ENCODE data around the gene HOOK2. TPM values are rescaled to one million over a fixed set of nuclear protein-coding genes. Genes with fewer than 3 reads are reported as not detected.

The HOOK2 gene
- total RNA-seq, 1 experiment from 2014 or later, result 70.0 TPM

DNA sequence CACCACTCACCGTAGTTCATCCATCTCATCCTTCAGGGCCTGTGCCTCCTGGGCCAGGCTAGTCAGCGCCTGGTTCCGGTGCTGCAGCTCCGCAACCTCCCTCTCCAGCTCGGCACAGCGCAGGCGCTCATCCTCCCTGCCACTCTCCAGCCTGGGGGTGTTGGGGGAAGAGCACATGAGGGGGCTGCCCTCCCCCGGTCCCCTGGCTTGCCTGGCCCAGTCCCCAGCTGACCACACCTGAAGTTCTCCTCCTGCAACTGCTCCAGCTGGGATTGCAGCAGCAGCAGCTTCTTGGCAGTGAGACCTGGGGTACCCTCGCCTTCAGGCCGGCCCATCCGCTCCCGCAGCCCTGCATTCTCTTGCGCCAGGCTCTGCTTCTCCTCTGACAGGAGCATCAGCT, 4.4 kb downstream of the HOOK2 start (continued):
- TF ChIP-seq ARID4B (CRISPR knock-in tag; IDR thresholded peaks at IDR 0.05; ENCODE audit: borderline replicate concordance), result no peak

DNA sequence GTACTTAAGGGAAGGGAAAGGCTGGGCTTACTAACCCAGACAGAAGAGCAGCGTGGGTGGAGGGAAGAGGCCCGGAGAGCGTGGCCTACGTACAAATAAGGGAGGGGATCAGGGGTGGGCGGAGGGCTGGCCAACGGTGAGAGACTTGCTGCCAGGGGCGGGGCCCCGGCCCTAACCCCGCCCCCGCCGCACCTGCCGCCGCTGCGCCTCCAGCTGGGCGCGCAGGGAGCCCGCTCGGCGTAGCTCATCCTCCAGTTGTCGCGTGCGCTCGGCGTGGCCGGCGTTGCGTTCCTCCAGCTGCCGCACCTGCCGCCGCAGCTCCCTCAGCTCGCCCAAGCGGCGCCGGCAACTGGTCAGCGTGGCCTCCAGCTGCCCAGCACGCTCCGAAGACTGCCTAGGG, 5.7 kb downstream of the HOOK2 start:
- H3K4me3 Mint-ChIP-seq, result peak overlapping the region; percentile 38
- TF ChIP-seq ZBTB21 (CRISPR knock-in tag; IDR thresholded peaks at IDR 0.05; ENCODE audit: borderline replicate concordance) (peak; percentile 64; the same call in 1 of the 2 replicates), ZNF671 (CRISPR knock-in tag; IDR thresholded peaks at IDR 0.05) (no peak), ZNF396 (CRISPR knock-in tag; IDR thresholded peaks at IDR 0.05; ENCODE audit: borderline replicate concordance) (no peak), ZMAT4 (CRISPR knock-in tag; IDR thresholded peaks at IDR 0.05) (no peak), SMAD4 (CRISPR knock-in tag; IDR thresholded peaks at IDR 0.05) (no peak), NFYB (CRISPR knock-in tag; conservative IDR thresholded peaks at IDR 0.05; ENCODE audit: low read depth) (no peak), OVOL2 (CRISPR knock-in tag; IDR thresholded peaks at IDR 0.05; ENCODE audit: borderline replicate concordance) (no peak), TCF7 (CRISPR knock-in tag; IDR thresholded peaks at IDR 0.05; ENCODE audit: low read depth) (no peak), ARID4B (CRISPR knock-in tag; IDR thresholded peaks at IDR 0.05; ENCODE audit: borderline replicate concordance) (peak; percentile 49; the same call in 1 of the 2 replicates), PRRX2 (CRISPR knock-in tag; IDR thresholded peaks at IDR 0.05) (no peak), FOXP1 (CRISPR knock-in tag; IDR thresholded peaks at IDR 0.05; ENCODE audit: borderline replicate concordance) (peak; percentile 59; the same call in 1 of the 2 replicates), ESRRA (CRISPR knock-in tag; IDR thresholded peaks at IDR 0.05; ENCODE audit: borderline replicate concordance) (no peak; the same call in 1 of the 2 replicates), ZNF232 (CRISPR knock-in tag; IDR thresholded peaks at IDR 0.05) (peak; percentile 56; the same call in 1 of the 2 replicates), ZNF138 (CRISPR knock-in tag; conservative IDR thresholded peaks at IDR 0.05) (no peak), CTCF (IDR thresholded peaks at IDR 0.05) (no peak), TP53 (CRISPR knock-in tag; IDR thresholded peaks at IDR 0.05) (no peak), ETV6 (CRISPR knock-in tag; IDR thresholded peaks at IDR 0.05) (peak; percentile 85), RELA (CRISPR knock-in tag; IDR thresholded peaks at IDR 0.05; ENCODE audit: borderline replicate concordance) (0 out of 2 replicates have a peak, but pooled peaks have one; percentile 68), SMAD3 (CRISPR knock-in tag; IDR thresholded peaks at IDR 0.05; ENCODE audit: borderline replicate concordance) (no peak), CREB1 (CRISPR knock-in tag; IDR thresholded peaks at IDR 0.05) (no peak)
- TF ChIP-seq, protein P1, sequence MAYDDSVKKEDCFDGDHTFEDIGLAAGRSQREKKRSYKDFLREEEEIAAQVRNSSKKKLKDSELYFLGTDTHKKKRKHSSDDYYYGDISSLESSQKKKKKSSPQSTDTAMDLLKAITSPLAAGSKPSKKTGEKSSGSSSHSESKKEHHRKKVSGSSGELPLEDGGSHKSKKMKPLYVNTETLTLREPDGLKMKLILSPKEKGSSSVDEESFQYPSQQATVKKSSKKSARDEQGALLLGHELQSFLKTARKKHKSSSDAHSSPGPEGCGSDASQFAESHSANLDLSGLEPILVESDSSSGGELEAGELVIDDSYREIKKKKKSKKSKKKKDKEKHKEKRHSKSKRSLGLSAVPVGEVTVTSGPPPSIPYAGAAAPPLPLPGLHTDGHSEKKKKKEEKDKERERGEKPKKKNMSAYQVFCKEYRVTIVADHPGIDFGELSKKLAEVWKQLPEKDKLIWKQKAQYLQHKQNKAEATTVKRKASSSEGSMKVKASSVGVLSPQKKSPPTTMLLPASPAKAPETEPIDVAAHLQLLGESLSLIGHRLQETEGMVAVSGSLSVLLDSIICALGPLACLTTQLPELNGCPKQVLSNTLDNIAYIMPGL (CRISPR knock-in tag; IDR thresholded peaks at IDR 0.05), result peak; percentile 70; the same call in 1 of the 2 replicates
- TF ChIP-seq, protein P2, sequence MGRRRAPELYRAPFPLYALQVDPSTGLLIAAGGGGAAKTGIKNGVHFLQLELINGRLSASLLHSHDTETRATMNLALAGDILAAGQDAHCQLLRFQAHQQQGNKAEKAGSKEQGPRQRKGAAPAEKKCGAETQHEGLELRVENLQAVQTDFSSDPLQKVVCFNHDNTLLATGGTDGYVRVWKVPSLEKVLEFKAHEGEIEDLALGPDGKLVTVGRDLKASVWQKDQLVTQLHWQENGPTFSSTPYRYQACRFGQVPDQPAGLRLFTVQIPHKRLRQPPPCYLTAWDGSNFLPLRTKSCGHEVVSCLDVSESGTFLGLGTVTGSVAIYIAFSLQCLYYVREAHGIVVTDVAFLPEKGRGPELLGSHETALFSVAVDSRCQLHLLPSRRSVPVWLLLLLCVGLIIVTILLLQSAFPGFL (CRISPR knock-in tag; IDR thresholded peaks at IDR 0.05; ENCODE audit: borderline replicate concordance), result no peak

More for the DNA sequence above, 5.7 kb downstream of the HOOK2 start:
- DNase-seq (ENCODE audit: low spot score) (peak; percentile 85), ATAC-seq (peak; percentile 75)
- Mint-ChIP-seq H3K27ac (0 out of 2 replicates have a peak overlapping the region, but pooled peaks have one; percentile 27), H3K9me3 (no peaks in the 10 kb centered on the region), H3K4me1 (peaks cover 22% of the 10 kb centered on the region), H3K36me3 (peaks cover 22% of the 10 kb centered on the region), H3K27me3 (ENCODE audit: low read depth) (no peaks in the 10 kb centered on the region; the same call in 1 of the 2 replicates)
- ChIA-PET POLR2A (interaction anchor here (0.7 to 1.2 kb wide), 3 partner anchors 12 to 27 kb away, joined by 3 read pairs; no protein-coding TSS in a partner anchor), CTCF (interaction anchor here (0.6 to 3.4 kb wide), 23 partner anchors 9 to 127 kb away, joined by 3 to 37 read pairs (median 5); partner anchors contain the start of genes JUNB, RNASEH2A and TRIR)
